Endothelial cell of umbilical vein (primary cell): ENCODE results near the gene SLAMF8. TPM values are rescaled to one million over a fixed set of nuclear protein-coding genes. Genes with fewer than 3 reads are reported as not detected.

Experiments
- BruUV-seq: library from RNA; stranded (reverse); fragments of 400-500 nt; replicated peaks from 2 replicates; lab custom pipeline; 2021; lab: Mats Ljungman, UMichigan
- CTCF ChIA-PET: fragments of 300-600, 350-600 bp; sonication (Branson Sonifier 250); formaldehyde crosslinking; loops from one replicate; lab custom pipeline; 2021; ENCODE audit warnings: antibody characterized with exemption, inconsistent platforms; lab: Charles Lee
- POLR2A ChIA-PET: fragments of 300-600, 350-600 bp; sonication (Branson Sonifier 250); formaldehyde crosslinking; loops from one replicate; lab custom pipeline; 2021; ENCODE audit warnings: antibody characterized with exemption, inconsistent platforms; lab: Charles Lee
- DNase-seq: peaks from one replicate; pipeline ENCODE4 v3.0.0-alpha.2; 2011; ENCODE audit warnings: low read depth, low spot score
- FAIRE-seq: peaks from 2 replicates; lab custom pipeline; 2011; peaks lifted over from hg19 to GRCh38; lab: Jason Lieb, UNC
- H2AFZ ChIP-seq: 2 replicates; pipeline ENCODE4 v1.6.0; 2012; ENCODE audit warnings: low read depth, low read length, control low read depth, inconsistent platforms
- H3K27ac ChIP-seq: 2 replicates; pipeline ENCODE4 v1.5.1; 2011; ENCODE audit warnings: low read depth, mild to moderate bottlenecking, control low read depth, low read length, moderate library complexity; ENCODE audit not compliant: insufficient read depth
- H3K27me3 ChIP-seq, 2 experiments: 2 replicates each; pipeline versions ENCODE4 v1.6.0 to v1.6.1; 2011; ENCODE audit warnings: low read length in 2 of 2, mixed read lengths in 1 of 2; ENCODE audit not compliant: control insufficient read depth in 2 of 2, insufficient read depth in 2 of 2
- H3K36me3 ChIP-seq, 2 experiments: 2 replicates in 1 of 2; 3 replicates in 1 of 2; pipeline ENCODE4 v1.5.1; 2011; ENCODE audit warnings: low read length in 2 of 2, mild to moderate bottlenecking in 1 of 2, moderate library complexity in 1 of 2; ENCODE audit not compliant: control insufficient read depth in 2 of 2, insufficient read depth in 2 of 2; ENCODE audit errors: extremely low read depth in 1 of 2
- H3K4me1 ChIP-seq: 3 replicates; pipeline ENCODE4 v1.5.1; 2011; ENCODE audit warnings: mild to moderate bottlenecking, low read length; ENCODE audit not compliant: control insufficient read depth, insufficient read depth; ENCODE audit errors: extremely low read depth
- H3K4me2 ChIP-seq: 2 replicates; pipeline ENCODE4 v1.6.1; 2011; ENCODE audit warnings: low read length, control low read depth, mixed read lengths; ENCODE audit not compliant: insufficient read depth
- H3K4me3 ChIP-seq, 3 experiments: fragments of 200-600 bp in 1 of 3; sonication (generic), shearing (Covaris generic) in 1 of 3; replicated peaks in 1 of 3; 2 replicates each; pipeline ENCODE4 v1.5.1; 2011 to 2016; ENCODE audit warnings: control low read depth in 3 of 3, low read length in 3 of 3, mild to moderate bottlenecking in 2 of 3, inconsistent platforms in 1 of 3, low read depth in 1 of 3, moderate library complexity in 1 of 3; ENCODE audit not compliant: insufficient read depth in 1 of 3
- H3K79me2 ChIP-seq: 2 replicates; pipeline ENCODE4 v1.6.0; 2012; ENCODE audit warnings: low read length, inconsistent platforms; ENCODE audit not compliant: control insufficient read depth, insufficient read depth
- H3K9ac ChIP-seq: replicated peaks from 2 replicates; pipeline ENCODE3; 2011; ENCODE audit warnings: low read length, control low read depth; ENCODE audit not compliant: insufficient read depth; ENCODE audit errors: extremely low read depth
- H3K9me1 ChIP-seq: replicated peaks from 3 replicates; pipeline ENCODE4 v1.6.0; 2011; ENCODE audit warnings: mild to moderate bottlenecking, low read length; ENCODE audit not compliant: control insufficient read depth, insufficient read depth; ENCODE audit errors: extremely low read depth
- H3K9me3 ChIP-seq: replicated peaks from 2 replicates; pipeline ENCODE4 v1.5.1; 2012; ENCODE audit warnings: low read length, inconsistent platforms; ENCODE audit not compliant: control insufficient read depth, insufficient read depth
- H4K20me1 ChIP-seq: replicated peaks from 2 replicates; pipeline ENCODE3; 2011; ENCODE audit warnings: mild to moderate bottlenecking, low read length; ENCODE audit not compliant: control insufficient read depth, insufficient read depth; ENCODE audit errors: extremely low read depth
- EZH2 ChIP-seq: IDR thresholded peaks from 2 replicates; pipeline ENCODE4 v1.6.1; 2012; ENCODE audit warnings: borderline replicate concordance, low read depth, mild to moderate bottlenecking, moderate library complexity, low read length, inconsistent platforms; ENCODE audit not compliant: severe bottlenecking
- FOS ChIP-seq: IDR thresholded peaks from 2 replicates; pipeline ENCODE4 v1.6.1; 2011; ENCODE audit warnings: mild to moderate bottlenecking, low read length, moderate library complexity, borderline replicate concordance; ENCODE audit not compliant: insufficient read depth
- GATA2 ChIP-seq: IDR thresholded peaks from 2 replicates; pipeline ENCODE4 v1.7.0; 2011; ENCODE audit warnings: low read depth, mild to moderate bottlenecking, moderate library complexity, mixed read lengths, low read length; ENCODE audit not compliant: insufficient read length, insufficient read depth
- JUN ChIP-seq: IDR thresholded peaks from 2 replicates; pipeline ENCODE4 v1.6.1; 2011; ENCODE audit warnings: borderline replicate concordance, low read depth; ENCODE audit not compliant: insufficient read length, insufficient read depth
- MAX ChIP-seq: IDR thresholded peaks from 2 replicates; pipeline ENCODE4 v1.6.1; 2011; ENCODE audit not compliant: insufficient read depth, insufficient read length
- MYC ChIP-seq: IDR thresholded peaks from one replicate; pipeline ENCODE4 v1.6.1; 2011; ENCODE audit warnings: mild to moderate bottlenecking, low read depth, low read length
- POLR2A ChIP-seq: IDR thresholded peaks from 2 replicates; pipeline ENCODE4 v1.6.1; 2012; ENCODE audit warnings: low read depth, mild to moderate bottlenecking, control low read depth, low read length
- POLR2AphosphoS5 ChIP-seq: IDR thresholded peaks from 2 replicates; pipeline ENCODE4 v1.6.1; 2012; ENCODE audit warnings: low read depth, mild to moderate bottlenecking, control low read depth, low read length, moderate library complexity; ENCODE audit not compliant: insufficient read depth
- dilution Hi-C: fragments of 300-500 bp; cut with MboI; formaldehyde crosslinking; loops from one replicate; pipeline ENCODE4 v1.15.0; 2019; ENCODE audit warnings: low sequenced_read_pairs; ENCODE audit not compliant: extremely low pct_ligation_motif_present
- intact Hi-C: fragments of 100-400 bp; cut with micrococcal nuclease; formaldehyde crosslinking; loops from one replicate; pipeline ENCODE4 v1.10.0; 2022
- polyA plus RNA-seq, 4 experiments: library from polyadenylated mRNA; depleted of rRNA in 3 of 4; stranded (reverse) in 3 of 4; unstranded in 1 of 4; fragments of >200 nt; gene quantifications; 2 replicates each; pipeline versions ENCODE4 v1.2.1 to v1.2.3, GENCODE V29; 2011 to 2012; ENCODE audit warnings: missing spikeins in 1 of 4
- total RNA-seq: library from RNA; stranded (reverse); gene quantifications from 2 replicates; pipeline ENCODE4 v1.2.3, GENCODE V29; 2021
- TF ChIP-seq, protein P1 (sequence below), 2 donors: IDR thresholded peaks; 1 replicate in 1 of 2; 2 replicates in 1 of 2; pipeline ENCODE4 v1.5.1; 2011; ENCODE audit warnings: low read length in 2 of 2, mild to moderate bottlenecking in 2 of 2, moderate library complexity in 2 of 2, control low read depth in 1 of 2, inconsistent platforms in 1 of 2, low read depth in 1 of 2; ENCODE audit not compliant: insufficient read depth in 1 of 2; ENCODE audit errors: extremely low read depth in 1 of 2

Gene SLAMF8
- total and polyA plus RNA-seq, 2 donors (not counting 3 experiments of a cell fraction or from before 2014, with no cell fraction given): not detected

DNA sequence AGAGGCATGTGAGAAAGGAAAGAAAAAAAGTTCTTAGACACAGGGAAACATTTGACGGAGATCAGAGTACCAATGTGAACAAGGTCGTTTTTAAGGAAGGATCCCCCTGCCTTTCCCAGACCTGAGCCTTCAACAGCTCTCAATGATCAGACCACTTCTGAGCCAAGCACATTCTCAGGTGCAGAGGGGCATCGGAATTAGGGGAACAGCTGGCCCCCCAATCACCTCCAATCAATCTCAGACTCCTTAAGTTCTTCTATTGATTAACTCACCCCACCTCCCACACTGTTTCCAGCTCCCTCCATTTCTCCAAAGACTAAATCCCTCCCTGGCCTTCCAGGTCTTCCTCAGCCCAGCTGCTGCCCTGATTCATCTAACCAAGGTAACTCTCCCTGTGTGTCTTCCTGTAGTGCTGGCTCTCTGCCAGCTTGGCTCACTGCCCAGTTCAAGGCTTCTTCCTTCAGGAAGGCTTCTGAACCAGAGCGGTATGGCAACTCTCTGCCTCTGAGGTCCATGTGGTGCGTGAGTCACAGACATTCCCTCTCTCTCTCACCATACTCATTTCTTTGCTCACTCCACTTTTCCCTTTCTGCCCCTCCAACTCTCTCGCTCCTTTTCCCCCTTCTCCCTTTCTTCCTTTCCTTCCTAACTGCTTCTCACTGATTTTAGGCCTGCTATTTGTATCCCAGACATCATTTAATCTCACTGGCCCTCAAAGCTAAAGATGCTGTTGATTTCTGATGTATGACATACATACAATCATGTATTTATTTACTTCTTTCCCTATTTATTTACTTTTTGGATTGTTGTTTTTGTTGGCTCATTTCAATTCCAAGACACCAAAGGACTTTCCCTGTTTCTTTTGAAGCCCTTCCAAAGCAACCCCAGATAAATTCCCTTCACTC, 55.2 kb downstream of the SLAMF8 start:
- H3K9me3 ChIP-seq: no peaks in the 10 kb centered on the region
- no peaks in the 10 kb centered on the region for H3K79me2 ChIP-seq
- peak; percentile 69 for TF ChIP-seq JUN
- peak; percentile 51 for TF ChIP-seq MAX
- peak; percentile 91 for TF ChIP-seq MYC
- TF ChIP-seq POLR2AphosphoS5: peak; percentile 84
- TF ChIP-seq, protein P1, sequence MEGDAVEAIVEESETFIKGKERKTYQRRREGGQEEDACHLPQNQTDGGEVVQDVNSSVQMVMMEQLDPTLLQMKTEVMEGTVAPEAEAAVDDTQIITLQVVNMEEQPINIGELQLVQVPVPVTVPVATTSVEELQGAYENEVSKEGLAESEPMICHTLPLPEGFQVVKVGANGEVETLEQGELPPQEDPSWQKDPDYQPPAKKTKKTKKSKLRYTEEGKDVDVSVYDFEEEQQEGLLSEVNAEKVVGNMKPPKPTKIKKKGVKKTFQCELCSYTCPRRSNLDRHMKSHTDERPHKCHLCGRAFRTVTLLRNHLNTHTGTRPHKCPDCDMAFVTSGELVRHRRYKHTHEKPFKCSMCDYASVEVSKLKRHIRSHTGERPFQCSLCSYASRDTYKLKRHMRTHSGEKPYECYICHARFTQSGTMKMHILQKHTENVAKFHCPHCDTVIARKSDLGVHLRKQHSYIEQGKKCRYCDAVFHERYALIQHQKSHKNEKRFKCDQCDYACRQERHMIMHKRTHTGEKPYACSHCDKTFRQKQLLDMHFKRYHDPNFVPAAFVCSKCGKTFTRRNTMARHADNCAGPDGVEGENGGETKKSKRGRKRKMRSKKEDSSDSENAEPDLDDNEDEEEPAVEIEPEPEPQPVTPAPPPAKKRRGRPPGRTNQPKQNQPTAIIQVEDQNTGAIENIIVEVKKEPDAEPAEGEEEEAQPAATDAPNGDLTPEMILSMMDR (IDR thresholded peaks at IDR 0.05; ENCODE audit: extremely low read depth in 1 of 2, insufficient read depth in 1 of 2, low read depth in 1 of 2, low read length in 2 of 2): no peak
- TF ChIP-seq FOS: peak; percentile 91
- no peak for TF ChIP-seq GATA2
- no peak for TF ChIP-seq EZH2
- TF ChIP-seq POLR2A: peak; percentile 40
- H3K4me2 ChIP-seq: peak overlapping the region; percentile 65
- no peak overlapping the region for H3K9ac ChIP-seq
- dilution Hi-C loops: no loop called here
- H3K9me1 ChIP-seq: no peaks in the 10 kb centered on the region
- DNase-seq (peak; percentile 89), FAIRE-seq (peak; percentile 96)
- ChIA-PET POLR2A (no interaction called here), CTCF (interaction anchor here (1.1 to 5.0 kb wide), 5 partner anchors 9 to 101 kb away, joined by 3 to 36 read pairs (median 4); partner anchors contain the start of gene DUSP23)
- H3K4me1 ChIP-seq: peaks cover 16% of the 10 kb centered on the region
- intact Hi-C loops: loop anchor here (2.0 kb wide), 1 partner anchor 27 kb away; no protein-coding TSS in a partner anchor
- H2AFZ ChIP-seq: no peak overlapping the region
- no peaks in the 10 kb centered on the region for H3K36me3 ChIP-seq
- peak overlapping the region; percentile 70 for H3K27ac ChIP-seq
- H3K27me3 ChIP-seq: no peaks in the 10 kb centered on the region
- BruUV-seq: TSS peak; percentile 97
- no peak overlapping the region for H3K4me3 ChIP-seq
- no peaks in the 10 kb centered on the region for H4K20me1 ChIP-seq
